ENCODE measurements around the gene KPTN. TPM values are rescaled to one million over a fixed set of nuclear protein-coding genes. Genes with fewer than 3 reads are reported as not detected.

Gene KPTN
- total RNA-seq, 1 experiment from 2014 or later = 23.8 TPM

DNA sequence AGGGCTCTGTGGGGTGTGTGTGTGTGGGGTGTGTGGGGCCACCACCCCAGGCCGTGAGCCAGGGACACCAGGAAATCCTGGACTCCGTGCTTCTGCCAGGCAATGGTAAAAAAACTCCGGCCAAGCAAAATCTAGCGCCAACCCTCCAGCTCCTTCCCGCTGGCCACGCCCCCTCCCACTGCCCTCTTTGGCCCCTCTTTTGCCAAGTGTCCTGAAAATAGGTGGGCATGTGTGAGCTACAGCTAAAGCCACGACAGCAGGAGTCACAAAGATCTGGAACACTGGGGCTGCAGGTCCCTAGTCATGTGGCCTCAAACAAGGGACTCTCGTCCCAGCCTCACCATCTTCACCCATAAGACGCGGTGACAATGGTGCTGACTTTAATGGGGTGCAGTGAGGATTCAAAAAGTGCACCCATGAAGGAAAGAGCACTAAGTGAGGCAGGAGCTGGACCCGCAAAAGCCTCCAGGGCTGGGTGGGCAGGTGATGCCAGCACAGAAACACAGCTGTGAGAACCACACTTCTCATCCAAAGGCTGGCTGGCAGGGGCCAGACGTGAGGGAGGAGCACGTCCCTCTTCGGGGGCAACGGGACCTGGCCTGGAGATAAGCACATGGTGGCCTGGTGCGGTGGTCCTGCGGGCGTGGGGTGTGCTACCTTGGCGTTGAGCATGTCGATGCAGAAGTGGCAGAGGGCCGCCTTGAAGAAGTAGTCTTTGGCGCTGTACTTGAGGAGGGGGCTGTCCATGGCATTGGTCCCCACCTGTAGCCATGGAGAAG is 7.5 kb upstream of the KPTN start:
- no peak overlapping the region for H3K4me2 ChIP-seq (ENCODE audit: low read length)
- no peak overlapping the region for H3K9ac ChIP-seq (ENCODE audit: low read length)
- H3K9me3 ChIP-seq (ENCODE audit: control insufficient read depth in 1 of 2, insufficient read depth in 1 of 2, low read depth in 1 of 2, low read length in 2 of 2) = no peaks in the 10 kb centered on the region
- BruUV-seq (replicated peaks) = no TSS peak
- DNase-seq (ENCODE audit: low read depth, low spot score) (no peak), ATAC-seq (no peak)
- H3K4me3 ChIP-seq (replicated peaks in 1 of 2; ENCODE audit: low read depth in 1 of 2, low read length in 2 of 2) = no peak overlapping the region
- H3K79me2 ChIP-seq (ENCODE audit: insufficient read depth, low read length) = no peaks in the 10 kb centered on the region
- H2AFZ ChIP-seq (ENCODE audit: low read depth, low read length, poor library complexity, severe bottlenecking) = no peak overlapping the region
- TF ChIP-seq CBX3 (IDR thresholded peaks at IDR 0.05; ENCODE audit: low read depth) (no peak), POLR2A (IDR thresholded peaks at IDR 0.05; ENCODE audit: borderline replicate concordance, extremely low read depth, insufficient read depth, insufficient read length) (no peak), TCF7L2 (IDR thresholded peaks at IDR 0.05; ENCODE audit: borderline replicate concordance, extremely low read depth, insufficient read depth, insufficient read length) (no peak), YY1 (IDR thresholded peaks at IDR 0.05; ENCODE audit: extremely low read depth, insufficient replicate concordance, low read depth, low read length) (no peak), CEBPB (IDR thresholded peaks at IDR 0.05; ENCODE audit: low read depth) (no peak)
- TF ChIP-seq, protein P1, sequence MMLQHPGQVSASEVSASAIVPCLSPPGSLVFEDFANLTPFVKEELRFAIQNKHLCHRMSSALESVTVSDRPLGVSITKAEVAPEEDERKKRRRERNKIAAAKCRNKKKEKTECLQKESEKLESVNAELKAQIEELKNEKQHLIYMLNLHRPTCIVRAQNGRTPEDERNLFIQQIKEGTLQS (IDR thresholded peaks at IDR 0.05) = no peak
- TF ChIP-seq, protein P2, sequence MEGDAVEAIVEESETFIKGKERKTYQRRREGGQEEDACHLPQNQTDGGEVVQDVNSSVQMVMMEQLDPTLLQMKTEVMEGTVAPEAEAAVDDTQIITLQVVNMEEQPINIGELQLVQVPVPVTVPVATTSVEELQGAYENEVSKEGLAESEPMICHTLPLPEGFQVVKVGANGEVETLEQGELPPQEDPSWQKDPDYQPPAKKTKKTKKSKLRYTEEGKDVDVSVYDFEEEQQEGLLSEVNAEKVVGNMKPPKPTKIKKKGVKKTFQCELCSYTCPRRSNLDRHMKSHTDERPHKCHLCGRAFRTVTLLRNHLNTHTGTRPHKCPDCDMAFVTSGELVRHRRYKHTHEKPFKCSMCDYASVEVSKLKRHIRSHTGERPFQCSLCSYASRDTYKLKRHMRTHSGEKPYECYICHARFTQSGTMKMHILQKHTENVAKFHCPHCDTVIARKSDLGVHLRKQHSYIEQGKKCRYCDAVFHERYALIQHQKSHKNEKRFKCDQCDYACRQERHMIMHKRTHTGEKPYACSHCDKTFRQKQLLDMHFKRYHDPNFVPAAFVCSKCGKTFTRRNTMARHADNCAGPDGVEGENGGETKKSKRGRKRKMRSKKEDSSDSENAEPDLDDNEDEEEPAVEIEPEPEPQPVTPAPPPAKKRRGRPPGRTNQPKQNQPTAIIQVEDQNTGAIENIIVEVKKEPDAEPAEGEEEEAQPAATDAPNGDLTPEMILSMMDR (IDR thresholded peaks at IDR 0.05 in 2 of 3, conservative IDR thresholded peaks at IDR 0.05 in 1 of 3; ENCODE audit: borderline replicate concordance in 1 of 3, insufficient read depth in 1 of 3, low read depth in 2 of 3, low read length in 2 of 3) = no peak
- no peaks in the 10 kb centered on the region for H3K27me3 ChIP-seq (ENCODE audit: insufficient read depth, low read length)
- ChIA-PET RAD21 (ENCODE audit: low non-redundant PET in 1 of 2, low total read pairs in 2 of 2, uncharacterized antibody in 2 of 2, unreplicated experiment in 2 of 2) (no interaction called here), CTCF (no interaction called here), POLR2A (no interaction called here)
- H4K20me1 ChIP-seq (ENCODE audit: insufficient read depth) = no peaks in the 10 kb centered on the region
- H3K27ac ChIP-seq (ENCODE audit: low read depth, low read length) = no peak overlapping the region
- H3K4me1 ChIP-seq (ENCODE audit: control insufficient read depth in 1 of 2, insufficient read depth in 2 of 2, low read length in 2 of 2) = 0 out of 4 replicates have a peak, but pooled peaks cover 0 to 5% of the 10 kb centered on the region in 2 experiments
- H3K9me2 ChIP-seq (ENCODE audit: insufficient read depth) = no peaks in the 10 kb centered on the region
- peaks cover 2 to 5% of the 10 kb centered on the region in 2 experiments; a peak in 1 of 4 replicates for H3K36me3 ChIP-seq (ENCODE audit: control insufficient read depth in 1 of 2, insufficient read depth in 2 of 2, low read length in 2 of 2)
- intact Hi-C loops (cut with micrococcal nuclease) = no loop called here

All from HCT116 (cell line).